Thymus (tissue), 14 donors: ENCODE data around the gene CAPNS2. TPM values are rescaled to one million over a fixed set of nuclear protein-coding genes. Genes with fewer than 3 reads are reported as not detected.

Source experiments
- DNase-seq, 9 donors: peaks; one replicate each; pipeline ENCODE4 v3.0.0-alpha.2; 2013; ENCODE audit warnings: low spot score in 9 of 9, low read depth in 6 of 9, missing footprints in 1 of 9
- H3K27ac ChIP-seq, 2 donors: one replicate each; pipeline ENCODE4 v1.5.1; 2013; ENCODE audit warnings: control low read depth in 1 of 2, low read depth in 1 of 2, low read length in 1 of 2, mild to moderate bottlenecking in 1 of 2, moderate library complexity in 1 of 2
- H3K27me3 ChIP-seq, 2 donors: one replicate each; pipeline ENCODE4 v1.5.1; 2013; ENCODE audit warnings: low read length in 1 of 2; ENCODE audit not compliant: control insufficient read depth in 2 of 2, insufficient read depth in 1 of 2
- H3K36me3 ChIP-seq, 2 donors: one replicate each; pipeline ENCODE4 v1.5.1; 2013; ENCODE audit warnings: low read length in 1 of 2, mild to moderate bottlenecking in 1 of 2, moderate library complexity in 1 of 2; ENCODE audit not compliant: control insufficient read depth in 2 of 2, insufficient read depth in 2 of 2
- H3K4me1 ChIP-seq, 2 donors: one replicate each; pipeline ENCODE4 v1.5.1; 2013; ENCODE audit warnings: low read length in 2 of 2; ENCODE audit not compliant: control insufficient read depth in 2 of 2, insufficient read depth in 2 of 2
- H3K4me3 ChIP-seq, 2 donors: one replicate each; pipeline ENCODE4 v1.5.1; 2013; ENCODE audit warnings: low read length in 2 of 2, control low read depth in 1 of 2, mild to moderate bottlenecking in 1 of 2
- H3K9me3 ChIP-seq, 2 donors: one replicate each; pipeline ENCODE4 v1.5.1; 2013; ENCODE audit warnings: low read length in 1 of 2, mild to moderate bottlenecking in 1 of 2; ENCODE audit not compliant: control insufficient read depth in 2 of 2, insufficient read depth in 1 of 2
- WGBS: extraction: QIAGEN DNeasy Blood & Tissue Kit; methylation state at CpG from one replicate; pipeline ENCODE4 v1.1.7; 2013; 5-methylcytosine and 5-hydroxymethylcytosine counted together
- long read RNA-seq, 10 donors: transcript quantifications; one replicate each; lab custom pipeline, GENCODE V29; 2026
- polyA plus RNA-seq: library from polyadenylated mRNA; stranded (reverse); fragments of 200-250 nt; gene quantifications from one replicate; pipeline ENCODE4 v1.2.3, GENCODE V29; 2013
- total RNA-seq: library from RNA; stranded (reverse); fragments of 120-200 nt; gene quantifications from one replicate; pipeline ENCODE4 v1.2.4, GENCODE V29; 2013
- donor health status: healthy.

Gene CAPNS2
- total RNA-seq = 0.19 TPM
- polyA plus RNA-seq = 1.7 TPM
- long read RNA-seq, donor 1 = 0 reads
- long read RNA-seq, donor 2 = 0 reads
- long read RNA-seq, donor 3 = 0 reads
- long read RNA-seq, donor 4 = 0 reads
- long read RNA-seq, donor 5 = 0 reads
- long read RNA-seq, donor 6 = 0 reads
- long read RNA-seq, donor 7 = 0 reads
- long read RNA-seq, donor 8 = 0 reads
- long read RNA-seq, donor 9 = 0 reads
- long read RNA-seq, donor 10 = 0 reads

DNA sequence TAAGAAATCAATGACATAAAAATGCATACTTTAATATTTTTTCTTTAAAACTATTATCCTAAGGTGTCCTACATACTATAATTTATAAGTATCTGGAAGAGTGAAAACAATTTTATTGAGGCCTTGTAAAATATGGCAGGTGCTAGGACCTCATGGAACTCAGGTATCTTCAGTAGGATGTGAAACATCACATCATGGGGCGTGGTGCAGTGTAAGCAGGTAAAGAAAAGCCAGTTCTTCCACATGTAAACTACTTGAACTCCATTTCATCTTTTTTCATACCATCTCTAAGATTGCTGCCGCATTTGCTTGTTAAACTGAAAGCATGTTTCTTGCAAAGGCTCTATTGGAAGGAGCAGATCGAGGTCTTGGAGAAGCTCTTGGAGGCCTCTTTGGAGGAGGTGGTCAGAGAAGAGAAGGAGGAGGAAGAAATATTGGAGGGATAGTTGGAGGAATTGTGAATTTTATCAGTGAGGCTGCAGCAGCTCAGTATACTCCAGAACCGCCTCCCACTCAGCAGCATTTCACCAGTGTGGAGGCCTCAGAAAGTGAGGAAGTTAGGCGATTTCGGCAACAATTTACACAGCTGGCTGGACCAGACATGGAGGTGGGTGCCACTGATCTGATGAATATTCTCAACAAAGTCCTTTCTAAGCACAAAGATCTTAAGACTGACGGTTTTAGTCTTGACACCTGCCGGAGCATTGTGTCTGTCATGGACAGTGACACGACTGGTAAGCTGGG, at the start of gene CAPNS2:
Gene CAPNS2 (plus strand): TSS at position 253 of the 744 bp plus-strand sequence. CDS start 73 bp downstream, at position 326.
- no peak for DNase-seq
- no peaks in the 10 kb centered on the region for H3K27me3 ChIP-seq

DNA sequence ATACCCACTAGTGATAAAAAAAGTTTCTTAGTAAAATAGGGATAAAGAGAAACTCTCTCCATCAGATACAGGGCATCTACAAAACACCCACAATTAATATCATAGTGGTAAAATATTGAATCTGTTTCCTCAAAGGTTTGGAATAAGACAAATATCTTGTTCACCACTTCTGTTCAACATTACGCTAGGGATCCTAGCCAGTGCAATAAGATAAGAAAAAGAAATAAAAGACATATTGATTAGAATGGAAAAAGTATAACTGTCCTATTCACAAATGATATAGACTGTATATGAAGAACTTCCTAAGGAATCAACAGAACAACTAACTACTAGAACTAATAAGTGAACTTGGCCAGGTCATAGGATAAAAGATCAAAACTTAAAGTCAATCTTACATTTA, 44.7 kb upstream of the CAPNS2 start:
- Histone ChIP-seq H3K9me3 (no peaks in the 10 kb centered on the region), H3K27ac (no peak overlapping the region), H3K36me3 (no peaks in the 10 kb centered on the region), H3K4me1 (no peaks in the 10 kb centered on the region), H3K27me3 (no peaks in the 10 kb centered on the region), H3K4me3 (no peak overlapping the region)
- DNase-seq = no peak
- WGBS = 62% methylated on average over 1 of the region's 1 CpG

More for the DNA sequence above, at the start of gene CAPNS2:
- Histone ChIP-seq H3K4me1 (peaks cover 0 to 9% of the 10 kb centered on the region in 2 donors), H3K4me3 (no peak within 1 kb of the TSS), H3K36me3 (no peaks in the 10 kb centered on the region), H3K27ac (peak within 1 kb of the TSS; percentile 10 to 32), H3K9me3 (no peaks in the 10 kb centered on the region)
- WGBS = 97% methylated on average over 9 of the region's 9 CpGs

DNA sequence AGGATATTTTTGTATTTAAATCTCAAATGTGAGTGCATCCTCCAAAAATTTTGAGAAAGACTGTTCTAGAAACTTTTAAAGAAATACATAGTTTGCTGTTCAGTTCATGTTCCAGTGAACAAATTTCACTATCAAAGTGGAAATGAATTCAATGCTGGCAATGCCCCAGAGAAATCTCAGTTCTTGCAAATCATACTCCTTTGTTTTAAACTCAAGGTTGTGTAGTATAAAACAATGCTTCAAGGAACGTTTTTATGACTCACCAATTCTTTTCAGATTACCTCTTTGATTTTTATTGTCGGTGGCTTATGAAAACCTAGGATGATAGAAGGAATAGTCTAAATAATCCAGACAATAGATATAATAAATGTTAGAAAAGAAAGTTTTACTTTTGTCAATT, 40.0 kb upstream of the CAPNS2 start:
- Histone ChIP-seq H3K27ac (no peak overlapping the region), H3K36me3 (no peaks in the 10 kb centered on the region), H3K4me1 (no peaks in the 10 kb centered on the region), H3K27me3 (no peaks in the 10 kb centered on the region), H3K4me3 (no peak overlapping the region), H3K9me3 (no peaks in the 10 kb centered on the region)
- WGBS = 81% methylated on average over 2 of the region's 2 CpGs
- no peak for DNase-seq

- Histone ChIP-seq H3K27ac (no peak overlapping the region), H3K9me3 (no peaks in the 10 kb centered on the region), H3K4me1 (no peaks in the 10 kb centered on the region), H3K4me3 (no peak overlapping the region), H3K27me3 (no peaks in the 10 kb centered on the region), H3K36me3 (no peaks in the 10 kb centered on the region)
- DNase-seq = no peak
Observed at GRCh38 chr16:55527885-55528284, 38.6 kb upstream of the CAPNS2 start.

DNA sequence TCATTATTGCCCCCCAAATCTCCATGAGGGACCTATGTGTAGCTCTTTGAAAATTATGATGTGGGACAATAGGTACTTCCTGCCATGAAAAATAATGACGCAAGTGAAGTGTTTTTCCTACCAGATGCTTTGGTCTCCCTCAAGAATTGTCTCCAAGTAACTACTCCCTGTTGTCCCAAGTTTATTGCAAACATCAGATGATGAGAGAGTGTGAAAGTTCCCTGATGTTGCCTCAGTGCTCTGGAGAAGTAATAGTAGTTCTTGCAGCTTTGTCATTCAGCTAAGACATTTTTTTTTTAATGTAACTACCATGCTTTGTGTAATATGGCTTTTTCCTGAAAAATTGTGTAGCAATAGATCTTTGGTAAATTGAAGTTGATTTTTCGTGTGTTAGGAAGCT, 37.5 kb upstream of the CAPNS2 start:
- 95% methylated on average over 2 of the region's 2 CpGs for WGBS
- Histone ChIP-seq H3K4me3 (no peak overlapping the region), H3K27ac (no peak overlapping the region), H3K4me1 (no peaks in the 10 kb centered on the region), H3K9me3 (no peaks in the 10 kb centered on the region), H3K36me3 (no peaks in the 10 kb centered on the region), H3K27me3 (no peaks in the 10 kb centered on the region)
- no peak for DNase-seq

GRCh38 chr16:55530316-55530856, 36.1 kb upstream of the CAPNS2 start:
- no peak overlapping the region for H3K27ac ChIP-seq
- no peaks in the 10 kb centered on the region for H3K27me3 ChIP-seq
- no peaks in the 10 kb centered on the region for H3K4me1 ChIP-seq
- no peak overlapping the region for H3K4me3 ChIP-seq
- no peaks in the 10 kb centered on the region for H3K36me3 ChIP-seq
- no peak for DNase-seq
- 98% methylated on average over 1 of the region's 1 CpG for WGBS
- H3K9me3 ChIP-seq = no peaks in the 10 kb centered on the region

GRCh38 chr16:55532227-55532626, 34.3 kb upstream of the CAPNS2 start:
- 100% methylated on average over 1 of the region's 1 CpG for WGBS
- Histone ChIP-seq H3K36me3 (no peaks in the 10 kb centered on the region), H3K27me3 (no peaks in the 10 kb centered on the region), H3K27ac (no peak overlapping the region), H3K4me3 (no peak overlapping the region), H3K4me1 (no peaks in the 10 kb centered on the region), H3K9me3 (no peaks in the 10 kb centered on the region)
- DNase-seq = no peak

DNA sequence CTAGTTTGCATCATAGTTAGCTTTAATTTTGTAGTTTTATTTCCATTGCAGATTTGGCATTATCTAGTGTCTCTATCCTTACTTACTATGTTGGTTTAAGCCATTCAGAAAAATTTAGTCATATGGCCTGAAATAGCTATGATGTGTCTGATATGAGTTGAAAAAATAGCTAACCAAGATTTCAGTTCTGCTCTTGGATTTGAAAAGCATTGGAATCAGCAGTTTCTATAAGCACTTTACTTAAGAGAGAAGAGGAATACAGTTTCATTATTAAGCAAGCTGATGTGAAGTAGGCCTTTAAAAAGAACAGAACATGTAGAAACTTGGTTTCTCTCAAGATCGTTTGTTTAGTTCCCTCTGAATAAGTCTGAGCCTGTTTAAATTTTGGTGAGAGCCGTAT, 31.7 kb upstream of the CAPNS2 start:
- DNase-seq = peak in 1 of 9 donors; percentile 5
- 91% methylated on average over 2 of the region's 2 CpGs for WGBS
- Histone ChIP-seq H3K4me1 (no peaks in the 10 kb centered on the region), H3K27me3 (no peaks in the 10 kb centered on the region), H3K4me3 (no peak overlapping the region), H3K36me3 (no peaks in the 10 kb centered on the region), H3K27ac (peak overlapping the region in 1 of 2 donors; percentile 58), H3K9me3 (no peaks in the 10 kb centered on the region)

GRCh38 chr16:55539049-55539448, 27.4 kb upstream of the CAPNS2 start:
- H3K4me3 ChIP-seq = no peak overlapping the region
- no peaks in the 10 kb centered on the region for H3K27me3 ChIP-seq
- no peaks in the 10 kb centered on the region for H3K4me1 ChIP-seq
- H3K36me3 ChIP-seq = no peaks in the 10 kb centered on the region
- no peaks in the 10 kb centered on the region for H3K9me3 ChIP-seq
- 75% methylated on average over 5 of the region's 5 CpGs for WGBS
- H3K27ac ChIP-seq = no peak overlapping the region
- no peak for DNase-seq
